Measurements from ENCODE around the gene GPD1L. TPM values are rescaled to one million over a fixed set of nuclear protein-coding genes. Genes with fewer than 3 reads are reported as not detected.

Gene GPD1L
- total RNA-seq, 2 donors from 2014 or later = 177 to 253 TPM

DNA sequence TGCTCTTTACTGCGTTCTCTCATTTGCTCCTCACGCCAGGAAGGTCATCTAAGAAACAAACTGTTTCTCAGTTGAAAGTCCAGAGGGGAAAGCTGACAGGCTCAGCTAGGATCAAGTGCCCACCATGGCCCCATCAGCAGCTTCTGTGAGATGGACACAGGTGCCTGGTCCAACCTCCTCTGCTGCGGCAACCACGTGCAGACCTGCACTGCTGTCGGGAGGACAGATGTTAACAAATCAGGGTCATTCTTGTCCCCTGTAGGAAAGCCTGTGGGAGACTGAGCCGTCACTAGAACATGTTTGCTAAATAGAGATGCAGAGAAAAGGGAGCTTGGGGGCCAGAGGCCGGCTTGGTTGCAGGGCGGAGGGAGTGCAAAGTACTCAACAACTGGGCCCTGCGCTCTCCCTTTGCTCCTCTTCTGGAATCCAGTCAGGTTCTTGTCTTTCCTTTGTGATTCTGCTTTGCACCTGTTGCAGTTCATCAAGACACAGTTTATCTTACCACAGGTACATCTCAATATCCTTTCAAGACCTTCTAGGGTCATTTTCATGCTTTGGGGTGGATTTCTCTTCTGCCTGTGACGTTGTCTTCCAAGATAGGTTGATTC is 20.9 kb downstream of the GPD1L start:
- no peak for DNase-seq
- intact Hi-C loops (cut with DNase I) = loop anchor here in 1 of 2 donors (2.0 kb wide), 1 partner anchor 17 kb away; no protein-coding TSS in a partner anchor
- ATAC-seq = peak in 1 of 2 donors; percentile 6

DNA sequence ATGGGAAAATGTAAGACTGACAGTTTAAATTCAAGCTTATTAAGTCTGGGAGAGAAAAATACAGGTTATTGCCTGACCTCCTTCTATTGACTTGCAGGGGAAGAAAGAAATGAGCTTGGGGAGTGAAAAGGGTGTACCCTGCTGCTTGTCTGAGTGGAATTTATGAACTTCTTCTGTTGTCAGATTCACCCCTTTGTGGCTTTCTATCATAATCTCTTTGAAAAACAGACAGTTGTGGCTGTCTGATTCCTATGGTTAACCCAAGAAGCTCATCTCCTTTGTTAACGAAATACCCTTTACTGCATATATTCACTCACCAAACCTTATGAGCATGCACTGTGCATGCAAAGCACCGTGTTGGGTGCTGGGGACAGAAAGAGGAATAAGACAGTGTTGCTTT is 22.5 kb downstream of the GPD1L start:
- ATAC-seq = no peak

DNA sequence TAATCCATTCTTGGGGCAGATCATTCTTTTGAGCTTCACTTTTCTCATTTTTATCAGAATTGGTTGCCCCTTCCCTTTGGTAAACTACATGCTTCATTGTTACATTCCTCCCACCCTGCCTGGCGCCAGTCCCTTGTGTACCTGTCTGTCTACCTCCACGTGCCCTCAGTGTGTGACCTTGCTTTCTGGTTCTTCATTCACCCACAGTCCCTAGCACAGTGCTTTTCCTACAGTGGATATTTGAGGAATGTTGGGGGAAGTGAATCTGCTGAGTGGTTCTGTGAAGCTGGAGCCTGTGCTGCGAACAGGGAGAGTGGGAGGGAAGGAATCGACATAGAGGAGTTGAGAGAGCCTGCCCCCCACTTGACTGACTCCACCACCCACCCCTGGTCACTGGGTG is 23.4 kb downstream of the GPD1L start:
- intact Hi-C loops (cut with DNase I) = no loop called here
- no peak for ATAC-seq
- DNase-seq = no peak

More for the DNA sequence above, 22.5 kb downstream of the GPD1L start:
- DNase-seq = no peak
- intact Hi-C loops (cut with DNase I) = no loop called here

DNA sequence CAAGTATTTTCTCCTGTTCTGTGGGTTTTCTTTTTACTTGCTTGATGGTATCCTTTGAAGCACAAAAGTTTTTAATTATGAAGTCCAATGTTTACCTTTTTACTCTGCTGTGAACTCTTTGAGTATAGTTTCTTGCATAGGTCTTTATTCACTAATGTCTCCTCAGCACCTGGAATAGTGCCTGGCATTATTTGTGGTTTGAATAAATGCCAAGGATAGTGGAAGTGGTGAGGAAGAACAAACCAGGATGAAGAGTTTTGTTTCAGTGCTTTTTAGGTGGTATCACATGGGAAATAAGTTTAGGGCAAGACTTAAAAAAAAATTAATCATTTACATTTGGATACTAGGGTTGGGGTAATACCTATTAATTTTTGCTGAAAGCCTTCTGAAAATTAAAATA is 25.7 kb downstream of the GPD1L start:
- intact Hi-C loops (cut with DNase I) = no loop called here
- no peak for DNase-seq
- no peak for ATAC-seq

DNA sequence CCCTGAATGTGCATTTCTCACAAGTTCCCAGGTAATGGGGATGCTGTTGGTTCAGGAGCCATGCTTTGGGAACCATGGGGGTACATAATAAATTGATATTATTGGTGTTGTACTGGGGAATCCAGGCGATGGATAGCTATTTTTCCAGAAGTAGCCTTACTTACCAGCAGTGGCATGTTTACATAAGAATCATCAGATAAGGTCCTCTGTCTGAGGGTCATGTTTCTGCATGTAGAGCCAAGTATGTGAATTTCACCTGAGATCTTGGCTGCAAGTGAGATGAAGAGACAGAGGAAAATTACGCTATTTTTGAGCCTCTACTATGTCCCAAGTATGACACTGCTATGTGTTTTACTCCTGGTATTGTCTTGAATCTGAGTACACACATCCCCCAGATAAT is 26.3 kb downstream of the GPD1L start:
- DNase-seq (no peak), ATAC-seq (no peak)
- intact Hi-C loops (cut with DNase I) = no loop called here

- no peak for DNase-seq
- intact Hi-C loops (cut with DNase I) = no loop called here
- no peak for ATAC-seq
These were observed 30.3 kb downstream of the GPD1L start for GRCh38 chr3:32136703-32137102.

GRCh38 chr3:32137870-32138269 is 31.4 kb downstream of the GPD1L start:
- intact Hi-C loops (cut with DNase I) = no loop called here
- DNase-seq (no peak), ATAC-seq (peak; percentile 30 to 51)

DNA sequence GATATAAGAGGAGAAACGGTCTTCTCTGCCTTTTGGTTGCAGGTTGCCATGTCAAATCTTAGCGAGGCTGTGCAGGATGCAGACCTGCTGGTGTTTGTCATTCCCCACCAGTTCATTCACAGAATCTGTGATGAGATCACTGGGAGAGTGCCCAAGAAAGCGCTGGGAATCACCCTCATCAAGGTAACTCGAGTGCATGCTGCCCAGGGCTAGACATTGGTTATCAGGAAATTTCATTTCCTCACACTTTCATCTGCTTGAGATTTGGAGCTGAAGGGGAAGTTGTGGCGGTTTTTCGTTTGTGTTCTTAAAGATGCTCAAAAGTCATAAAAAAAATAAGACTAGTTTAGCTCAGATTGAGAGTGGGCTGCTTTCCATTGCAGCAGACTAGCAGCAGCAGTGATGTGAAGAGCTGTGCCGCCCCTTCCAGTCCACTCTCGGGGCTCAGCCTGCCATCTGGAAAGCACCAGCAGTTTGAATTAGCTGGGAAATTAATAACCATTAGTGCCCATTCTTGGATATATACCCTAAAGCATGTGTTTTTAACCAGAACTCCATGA is 32.2 kb downstream of the GPD1L start:
- intact Hi-C loops (cut with DNase I) = no loop called here
- ATAC-seq = no peak
- no peak for DNase-seq

DNA sequence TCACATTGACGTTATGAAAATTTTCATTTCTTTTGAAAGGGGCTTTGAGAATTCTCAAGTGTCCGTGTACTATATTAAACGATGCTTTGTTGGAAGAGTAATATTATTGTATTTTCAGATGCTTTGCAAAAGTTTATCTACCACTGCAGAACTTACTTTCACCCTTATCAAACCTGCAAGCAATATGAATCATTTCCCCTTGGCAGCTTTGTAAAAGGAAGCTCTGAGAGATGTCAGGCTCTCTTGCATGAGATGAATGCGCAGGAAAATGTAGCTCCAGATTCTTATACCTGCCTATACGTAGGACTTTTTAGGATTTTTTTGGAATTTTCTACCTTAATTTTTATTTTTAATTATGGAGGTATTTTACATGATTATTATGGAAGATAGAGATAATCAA is 34.5 kb downstream of the GPD1L start:
- ATAC-seq = peak in 1 of 2 donors; percentile 35
- intact Hi-C loops (cut with DNase I) = loop anchor here in 1 of 2 donors (5.0 kb wide), 1 partner anchor 34 kb away; the partner anchor contains the start of gene GPD1L
- DNase-seq = no peak

DNA sequence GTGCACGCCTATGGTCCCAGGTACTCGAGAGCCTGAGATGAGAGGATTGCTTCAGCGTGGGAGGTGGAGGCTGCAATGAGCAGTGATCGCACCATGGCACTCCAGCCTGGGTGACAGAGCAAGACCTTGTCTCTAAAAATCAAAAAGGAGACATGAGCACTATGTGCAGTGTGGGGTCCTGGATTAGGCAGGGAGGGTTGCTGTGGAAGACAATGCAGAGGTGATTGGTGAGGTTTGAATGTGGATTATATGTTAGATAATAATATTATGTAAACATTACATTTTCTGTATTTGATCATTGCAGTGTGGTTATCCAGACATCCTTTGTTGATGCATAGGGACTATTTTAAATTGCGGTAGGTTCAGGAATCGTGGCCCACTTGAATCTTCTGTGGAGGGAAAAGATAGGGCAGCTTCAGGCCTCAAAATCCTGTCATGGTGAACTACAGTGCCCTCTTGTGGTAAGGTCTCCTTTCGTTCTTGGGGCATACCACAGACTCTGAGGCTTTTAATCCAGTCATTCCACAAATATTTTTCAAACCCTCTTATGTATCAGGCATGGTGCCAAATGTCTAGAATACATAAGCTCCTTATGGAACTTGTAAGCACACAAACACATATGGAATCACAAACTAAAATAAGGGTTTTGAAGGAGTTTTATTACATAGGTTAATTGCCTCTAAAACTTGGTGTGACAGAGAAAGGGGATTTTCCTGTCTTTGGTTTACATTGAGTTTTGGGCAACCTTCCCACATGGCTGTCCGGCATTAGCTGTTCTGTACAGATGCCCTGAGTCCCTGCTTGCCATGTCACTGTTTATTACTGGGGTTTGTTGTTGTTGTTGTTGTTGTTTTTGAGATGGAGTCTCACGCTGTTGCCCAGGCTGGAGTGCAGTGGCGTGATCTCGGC is 37.7 kb downstream of the GPD1L start:
- DNase-seq = no peak
- peak; percentile 82 to 85 for ATAC-seq

GRCh38 chr3:32146746-32147211 is 40.4 kb downstream of the GPD1L start:
- DNase-seq (no peak), ATAC-seq (peak in 1 of 2 donors; percentile 20)
- intact Hi-C loops (cut with DNase I) = loop anchor here in 1 of 2 donors (5.0 kb wide), 1 partner anchor 124 kb away; no protein-coding TSS in a partner anchor

More for the DNA sequence above, 37.7 kb downstream of the GPD1L start:
- intact Hi-C loops (cut with DNase I) = loop anchor here in 1 of 2 donors (5.0 kb wide), 1 partner anchor 37 kb away; the partner anchor contains the start of gene GPD1L

- intact Hi-C loops (cut with DNase I) = loop anchor here in 1 of 2 donors (5.0 kb wide), 1 partner anchor 125 kb away; no protein-coding TSS in a partner anchor
- no peak for DNase-seq
- ATAC-seq = no peak
These were observed 41.1 kb downstream of the GPD1L start for GRCh38 chr3:32147509-32147908.

- ATAC-seq = no peak
- DNase-seq = no peak
- intact Hi-C loops (cut with DNase I) = loop anchor here in 1 of 2 donors (5.0 kb wide), 1 partner anchor 126 kb away; no protein-coding TSS in a partner anchor
These were observed 41.5 kb downstream of the GPD1L start for GRCh38 chr3:32147933-32148332.

DNA sequence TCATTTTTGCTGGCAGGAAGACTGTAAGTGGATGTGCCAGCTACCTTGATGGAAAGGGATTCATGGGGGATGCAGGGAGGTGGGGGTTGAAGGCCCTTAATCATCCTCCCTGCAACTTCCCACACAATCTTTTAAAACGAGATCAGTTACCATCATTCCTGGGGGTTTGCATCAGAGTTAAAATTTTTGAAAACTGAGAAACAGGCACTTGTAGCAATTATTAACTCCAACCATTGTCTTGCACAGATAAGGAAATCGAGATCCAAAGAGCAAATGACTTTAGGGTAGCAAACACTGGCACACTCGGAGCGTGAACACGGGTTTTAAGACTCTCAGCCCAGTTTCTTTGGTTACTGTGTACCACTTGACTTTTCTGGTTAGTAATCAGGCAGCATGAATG is 41.9 kb downstream of the GPD1L start:
- DNase-seq (no peak), ATAC-seq (no peak)
- intact Hi-C loops (cut with DNase I) = loop anchor here in 1 of 2 donors (5.0 kb wide), 1 partner anchor 126 kb away; no protein-coding TSS in a partner anchor

DNA sequence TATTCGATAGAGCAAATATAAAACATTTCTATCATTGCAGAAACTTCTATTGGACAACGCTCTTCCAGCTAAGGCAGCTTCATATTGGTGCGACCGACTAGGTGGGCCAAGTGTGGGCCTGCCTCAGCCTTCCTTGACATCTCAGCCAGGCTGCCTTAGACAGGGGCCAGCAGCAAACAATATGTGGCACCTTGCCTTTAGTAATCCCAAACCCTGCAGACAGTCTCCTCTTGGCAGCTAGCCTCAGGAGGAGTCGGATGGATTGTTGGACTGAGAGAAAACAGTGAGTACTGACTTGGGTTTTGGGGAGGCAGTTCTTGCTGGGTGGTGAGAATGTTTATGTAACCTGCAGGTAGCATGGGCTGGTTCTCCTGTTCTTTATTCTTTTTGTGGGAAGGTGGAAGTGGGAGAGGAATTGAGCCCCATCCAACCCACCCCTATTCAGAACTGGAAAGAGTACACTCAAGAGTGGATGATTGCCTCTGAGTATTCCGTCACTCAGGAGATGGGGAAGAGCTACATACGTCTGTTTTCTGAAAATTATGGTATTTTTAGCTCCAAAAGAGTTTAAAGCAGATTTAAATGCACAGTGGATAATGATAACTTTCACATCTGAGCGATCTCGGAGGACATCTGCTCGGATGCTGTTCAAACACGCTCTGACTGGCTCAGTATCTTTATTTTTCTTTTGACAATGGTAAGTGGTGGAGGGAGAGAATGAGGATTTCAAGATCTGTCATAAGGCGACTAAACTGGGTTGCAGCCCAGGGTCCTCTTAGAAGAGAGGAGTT is 47.2 kb downstream of the GPD1L start:
- intact Hi-C loops (cut with DNase I) = no loop called here
- DNase-seq (no peak), ATAC-seq (no peak)

DNA sequence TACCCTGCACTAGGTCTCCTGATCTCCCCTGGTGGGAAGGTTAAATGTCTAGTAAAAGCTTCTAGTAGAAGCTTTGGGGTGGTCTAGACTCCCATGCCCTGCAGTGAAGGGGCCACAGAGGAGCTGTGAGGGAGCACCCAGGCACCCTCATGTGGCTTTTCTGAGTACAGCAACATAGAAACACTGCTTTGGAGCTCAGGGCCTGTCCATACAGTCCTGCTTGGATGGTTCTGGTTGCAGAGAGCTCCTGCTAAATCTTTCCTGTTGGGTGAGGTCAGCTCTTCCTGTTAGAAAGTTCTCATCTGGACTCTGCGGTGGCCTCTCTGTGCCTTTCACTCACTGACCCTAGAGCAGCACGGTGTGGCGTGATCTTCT is 47.8 kb downstream of the GPD1L start:
- ATAC-seq (no peak), DNase-seq (no peak)
- intact Hi-C loops (cut with DNase I) = no loop called here

DNA sequence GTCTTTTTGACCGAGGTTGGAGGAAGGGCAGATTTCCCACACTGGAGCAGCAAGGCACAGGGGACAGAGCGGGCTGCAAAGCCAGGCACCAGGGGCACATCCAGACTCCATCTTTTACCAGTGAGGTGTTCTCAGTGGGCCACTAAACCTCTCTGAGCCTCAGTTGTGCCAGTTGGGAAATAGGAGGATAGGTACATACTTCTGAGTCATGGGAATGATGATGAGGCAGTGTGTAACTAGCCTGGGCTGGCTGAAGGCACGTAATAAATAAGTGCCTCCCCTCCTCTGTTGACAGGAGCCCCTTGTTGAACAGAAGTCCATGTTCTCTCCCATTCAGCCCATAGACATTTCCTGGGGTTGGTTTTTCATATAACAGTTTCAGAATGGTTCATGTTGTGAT is 48.7 kb downstream of the GPD1L start:
- no peak for ATAC-seq
- intact Hi-C loops (cut with DNase I) = no loop called here
- DNase-seq = no peak

DNA sequence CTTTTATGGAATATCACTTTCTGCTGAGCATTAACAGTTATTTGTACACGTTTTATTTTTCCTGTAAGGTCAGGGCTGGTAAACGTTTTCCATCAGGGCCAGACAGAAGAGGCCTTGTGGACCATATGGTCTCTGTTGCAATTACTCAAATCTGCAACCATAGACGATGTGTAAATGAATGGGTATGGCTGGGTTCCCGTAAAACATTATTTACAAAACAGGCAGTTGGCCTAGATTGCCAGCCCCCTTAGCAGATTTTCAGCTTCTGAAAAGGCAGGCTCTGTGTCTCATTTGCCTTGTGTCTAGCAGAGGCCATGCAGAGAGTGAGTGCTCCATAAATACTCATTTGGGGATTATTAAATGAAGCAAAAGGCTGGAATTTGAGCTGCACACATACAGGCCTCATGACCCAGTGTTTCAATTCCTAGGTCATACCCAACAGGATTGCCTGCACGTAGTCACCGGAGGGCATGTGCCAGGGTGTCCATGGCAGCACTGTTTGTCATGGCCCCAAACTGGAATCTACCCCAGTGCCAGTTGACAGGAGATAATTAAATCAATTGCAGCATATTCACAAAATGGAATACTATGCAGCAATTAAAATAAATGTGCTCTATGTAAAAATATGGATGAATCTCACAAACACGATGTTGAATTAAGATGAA is 51.3 kb downstream of the GPD1L start:
- intact Hi-C loops (cut with DNase I) = no loop called here
- DNase-seq = no peak
- no peak for ATAC-seq
